Esophagus muscularis mucosa (tissue), 3 donors: ENCODE measurements around the gene EGFL7.

Experiments used
- EP300 ChIP-seq: sonication (generic); formaldehyde crosslinking; IDR thresholded peaks from one replicate; pipeline ENCODE4 v1.6.1; 2017; ENCODE audit warnings: antibody characterized with exemption
- TF ChIP-seq, protein P1 (sequence below), 3 experiments: fragments of 200-600 bp in 2 of 3; fragments of 450-650 bp in 1 of 3; sonication (generic) in 2 of 3; IDR thresholded peaks; one replicate each; pipeline ENCODE4 v1.5.1; 2017 to 2019; ENCODE audit warnings: antibody characterized with exemption in 3 of 3, mild to moderate bottlenecking in 2 of 3, moderate library complexity in 1 of 3

DNA sequence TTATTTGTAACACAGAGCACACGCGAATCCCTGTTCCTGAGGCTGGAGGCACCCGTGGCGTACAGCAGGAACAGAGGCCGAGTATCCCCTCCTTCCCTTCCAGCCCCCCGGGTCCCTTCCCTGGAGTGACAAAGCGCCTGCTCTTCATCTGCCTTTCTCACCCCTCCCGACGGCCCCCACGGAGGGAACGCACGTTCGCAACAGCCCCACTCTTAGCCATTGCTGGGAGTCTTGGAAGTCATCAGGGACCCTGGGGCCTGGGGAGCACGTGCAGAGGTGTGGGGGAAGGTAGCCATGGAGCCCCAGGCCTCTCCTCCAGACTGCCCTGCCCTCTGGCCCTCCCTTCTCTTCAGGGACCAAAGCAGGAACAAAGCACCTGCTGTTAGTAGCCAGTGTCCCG lies 22.1 kb downstream of the EGFL7 start:
- TF ChIP-seq EP300: no peak
- TF ChIP-seq, protein P1, sequence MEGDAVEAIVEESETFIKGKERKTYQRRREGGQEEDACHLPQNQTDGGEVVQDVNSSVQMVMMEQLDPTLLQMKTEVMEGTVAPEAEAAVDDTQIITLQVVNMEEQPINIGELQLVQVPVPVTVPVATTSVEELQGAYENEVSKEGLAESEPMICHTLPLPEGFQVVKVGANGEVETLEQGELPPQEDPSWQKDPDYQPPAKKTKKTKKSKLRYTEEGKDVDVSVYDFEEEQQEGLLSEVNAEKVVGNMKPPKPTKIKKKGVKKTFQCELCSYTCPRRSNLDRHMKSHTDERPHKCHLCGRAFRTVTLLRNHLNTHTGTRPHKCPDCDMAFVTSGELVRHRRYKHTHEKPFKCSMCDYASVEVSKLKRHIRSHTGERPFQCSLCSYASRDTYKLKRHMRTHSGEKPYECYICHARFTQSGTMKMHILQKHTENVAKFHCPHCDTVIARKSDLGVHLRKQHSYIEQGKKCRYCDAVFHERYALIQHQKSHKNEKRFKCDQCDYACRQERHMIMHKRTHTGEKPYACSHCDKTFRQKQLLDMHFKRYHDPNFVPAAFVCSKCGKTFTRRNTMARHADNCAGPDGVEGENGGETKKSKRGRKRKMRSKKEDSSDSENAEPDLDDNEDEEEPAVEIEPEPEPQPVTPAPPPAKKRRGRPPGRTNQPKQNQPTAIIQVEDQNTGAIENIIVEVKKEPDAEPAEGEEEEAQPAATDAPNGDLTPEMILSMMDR (IDR thresholded peaks at IDR 0.05): no peak
